ENCODE data around the gene CDH13. TPM values are rescaled to one million over a fixed set of nuclear protein-coding genes. Genes with fewer than 3 reads are reported as not detected.

Gene CDH13
- total RNA-seq, 2 donors from 2014 or later = 2.9 TPM; not detected in 1

GRCh38 chr16:82796047-82796446, 169.3 kb downstream of the CDH13 start:
- H3K27ac ChIP-seq = no peak overlapping the region
- no peak for ATAC-seq
- 62 to 70% methylated on average over 3 of the region's 3 CpGs for WGBS, 2 donors
- no peak for DNase-seq
- intact Hi-C loops (cut with DNase I) = no loop called here
- H3K4me1 ChIP-seq = no peaks in the 10 kb centered on the region
- H3K36me3 ChIP-seq (replicated peaks in 1 of 2; ENCODE audit: insufficient read depth in 1 of 2, low read depth in 2 of 2) = no peaks in the 10 kb centered on the region
- TF ChIP-seq POLR2A (IDR thresholded peaks at IDR 0.05) = no peak
- TF ChIP-seq, protein P1, sequence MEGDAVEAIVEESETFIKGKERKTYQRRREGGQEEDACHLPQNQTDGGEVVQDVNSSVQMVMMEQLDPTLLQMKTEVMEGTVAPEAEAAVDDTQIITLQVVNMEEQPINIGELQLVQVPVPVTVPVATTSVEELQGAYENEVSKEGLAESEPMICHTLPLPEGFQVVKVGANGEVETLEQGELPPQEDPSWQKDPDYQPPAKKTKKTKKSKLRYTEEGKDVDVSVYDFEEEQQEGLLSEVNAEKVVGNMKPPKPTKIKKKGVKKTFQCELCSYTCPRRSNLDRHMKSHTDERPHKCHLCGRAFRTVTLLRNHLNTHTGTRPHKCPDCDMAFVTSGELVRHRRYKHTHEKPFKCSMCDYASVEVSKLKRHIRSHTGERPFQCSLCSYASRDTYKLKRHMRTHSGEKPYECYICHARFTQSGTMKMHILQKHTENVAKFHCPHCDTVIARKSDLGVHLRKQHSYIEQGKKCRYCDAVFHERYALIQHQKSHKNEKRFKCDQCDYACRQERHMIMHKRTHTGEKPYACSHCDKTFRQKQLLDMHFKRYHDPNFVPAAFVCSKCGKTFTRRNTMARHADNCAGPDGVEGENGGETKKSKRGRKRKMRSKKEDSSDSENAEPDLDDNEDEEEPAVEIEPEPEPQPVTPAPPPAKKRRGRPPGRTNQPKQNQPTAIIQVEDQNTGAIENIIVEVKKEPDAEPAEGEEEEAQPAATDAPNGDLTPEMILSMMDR (IDR thresholded peaks at IDR 0.05) = no peak
- no peaks in the 10 kb centered on the region for H3K9me3 ChIP-seq
- no peaks in the 10 kb centered on the region for H3K27me3 ChIP-seq
- no peak overlapping the region for H3K4me3 ChIP-seq

DNA sequence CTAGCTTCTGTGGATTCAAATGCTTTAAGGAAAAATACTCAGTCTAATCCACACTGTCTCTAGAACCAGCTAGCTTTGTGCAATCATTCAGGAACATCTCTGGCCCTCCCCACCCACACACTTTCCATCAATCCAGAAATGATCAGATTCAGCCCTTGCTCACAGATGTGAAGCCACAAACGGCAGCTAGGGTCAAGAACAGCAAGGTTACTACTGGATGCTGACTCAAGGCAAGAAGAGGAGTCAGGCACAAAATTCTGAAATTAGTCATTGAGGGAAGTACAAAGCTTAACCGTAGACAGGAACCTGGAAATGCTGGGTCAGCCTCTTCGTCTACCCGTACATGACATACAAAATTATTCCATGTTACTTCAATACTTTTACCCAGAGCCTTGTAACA, 174.6 kb downstream of the CDH13 start:
- H3K36me3 ChIP-seq (replicated peaks in 1 of 2; ENCODE audit: insufficient read depth in 1 of 2, low read depth in 2 of 2) = no peaks in the 10 kb centered on the region
- no peaks in the 10 kb centered on the region for H3K27me3 ChIP-seq
- intact Hi-C loops (cut with DNase I) = no loop called here
- no peaks in the 10 kb centered on the region for H3K9me3 ChIP-seq
- no peak for DNase-seq
- no peaks in the 10 kb centered on the region for H3K4me1 ChIP-seq
- no peak overlapping the region for H3K27ac ChIP-seq
- 57 to 68% methylated on average over 4 of the region's 4 CpGs for WGBS, 2 donors
- H3K4me3 ChIP-seq = no peak overlapping the region
- TF ChIP-seq, protein P1 (IDR thresholded peaks at IDR 0.05) = no peak
- TF ChIP-seq POLR2A (IDR thresholded peaks at IDR 0.05) = no peak
- ATAC-seq = no peak

DNA sequence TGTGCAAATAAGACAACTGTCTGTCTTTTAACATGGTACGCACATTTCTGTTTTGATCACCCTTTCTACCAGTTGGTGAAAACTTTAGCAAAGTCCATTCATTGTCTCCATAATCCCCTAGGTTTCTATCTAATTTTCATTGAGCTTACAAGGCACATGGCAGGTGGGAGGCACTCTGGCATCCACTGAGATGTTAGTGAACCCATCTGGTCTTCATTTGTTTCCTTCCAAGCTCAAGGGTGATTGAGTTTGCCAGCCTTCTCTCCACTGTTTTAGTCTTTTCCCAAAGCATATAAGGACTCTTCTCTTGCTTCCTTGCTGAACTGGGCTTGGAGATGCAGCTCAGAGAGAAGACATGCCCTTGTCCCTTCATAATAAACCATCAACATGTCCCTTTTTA, 179.1 kb downstream of the CDH13 start:
- ATAC-seq (no peak), DNase-seq (no peak)
- H3K27ac ChIP-seq = no peak overlapping the region
- no peak for TF ChIP-seq POLR2A (IDR thresholded peaks at IDR 0.05)
- TF ChIP-seq, protein P1 (IDR thresholded peaks at IDR 0.05) = no peak
- no peaks in the 10 kb centered on the region for H3K27me3 ChIP-seq
- no peaks in the 10 kb centered on the region for H3K4me1 ChIP-seq
- 90 to 96% methylated on average over 1 of the region's 1 CpG for WGBS, 2 donors
- no peak overlapping the region for H3K4me3 ChIP-seq
- no peaks in the 10 kb centered on the region for H3K36me3 ChIP-seq (replicated peaks in 1 of 2; ENCODE audit: insufficient read depth in 1 of 2, low read depth in 2 of 2)
- intact Hi-C loops (cut with DNase I) = no loop called here
- no peaks in the 10 kb centered on the region for H3K9me3 ChIP-seq

DNA sequence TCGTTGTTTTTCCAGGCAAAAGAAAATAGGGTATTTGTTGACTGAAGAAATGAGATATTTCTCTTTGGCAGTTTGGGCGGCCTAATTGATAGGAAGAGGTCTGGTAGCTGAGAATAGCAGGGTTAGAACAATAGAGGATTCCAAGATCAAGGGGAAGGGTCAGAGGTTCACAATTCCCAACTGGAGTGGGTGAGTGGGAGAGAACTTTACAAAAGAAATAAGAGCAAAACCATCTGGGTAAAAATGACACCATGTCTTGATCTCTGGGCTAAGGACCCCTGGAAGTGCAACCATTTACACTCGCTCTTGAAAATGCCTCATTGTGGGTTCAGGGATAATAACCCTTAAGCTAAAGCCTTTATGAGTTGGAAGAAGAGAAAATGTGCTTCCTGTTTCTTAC, 180.5 kb downstream of the CDH13 start:
- intact Hi-C loops (cut with DNase I) = no loop called here
- Histone ChIP-seq H3K36me3 (replicated peaks in 1 of 2; ENCODE audit: insufficient read depth in 1 of 2, low read depth in 2 of 2) (no peaks in the 10 kb centered on the region), H3K9me3 (no peaks in the 10 kb centered on the region), H3K27ac (no peak overlapping the region), H3K27me3 (no peaks in the 10 kb centered on the region), H3K4me1 (no peaks in the 10 kb centered on the region), H3K4me3 (no peak overlapping the region)
- no peak for DNase-seq
- no peak for ATAC-seq
- TF ChIP-seq POLR2A (IDR thresholded peaks at IDR 0.05) = no peak
- TF ChIP-seq, protein P1 (IDR thresholded peaks at IDR 0.05) = no peak
- 36 to 45% methylated on average over 3 of the region's 3 CpGs for WGBS, 2 donors

DNA sequence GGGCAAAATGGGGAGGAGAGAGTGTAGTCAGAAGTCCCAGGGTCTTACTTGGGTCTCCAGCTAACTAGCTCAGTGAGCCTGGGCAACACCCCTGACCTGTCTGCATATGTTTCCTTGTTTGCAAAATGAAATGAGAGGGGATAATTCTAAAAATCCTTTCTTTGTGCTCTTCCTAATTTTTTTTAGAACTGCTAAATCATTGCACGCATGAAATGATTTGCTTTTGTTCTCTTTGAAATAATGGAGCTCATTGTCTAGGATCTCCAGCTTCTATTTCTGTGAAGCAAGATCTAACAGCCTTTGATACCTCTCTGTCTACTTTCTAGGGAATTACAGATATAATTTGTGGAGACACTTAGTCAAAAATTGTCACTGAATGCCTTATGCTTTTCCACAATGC, 181.3 kb downstream of the CDH13 start:
- DNase-seq = no peak
- Histone ChIP-seq H3K27ac (no peak overlapping the region), H3K36me3 (replicated peaks in 1 of 2; ENCODE audit: insufficient read depth in 1 of 2, low read depth in 2 of 2) (no peaks in the 10 kb centered on the region), H3K4me1 (no peaks in the 10 kb centered on the region), H3K9me3 (no peaks in the 10 kb centered on the region), H3K27me3 (no peaks in the 10 kb centered on the region), H3K4me3 (no peak overlapping the region)
- no peak for TF ChIP-seq POLR2A (IDR thresholded peaks at IDR 0.05)
- TF ChIP-seq, protein P1 (IDR thresholded peaks at IDR 0.05) = no peak
- WGBS, 2 donors = 20 to 33% methylated on average over 1 of the region's 1 CpG
- intact Hi-C loops (cut with DNase I) = no loop called here
- no peak for ATAC-seq

All from body of pancreas (tissue), 4 donors.